ENCODE data around the gene TP53TG5. TPM values are rescaled to one million over a fixed set of nuclear protein-coding genes. Genes with fewer than 3 reads are reported as not detected.

Gene TP53TG5
- polyA plus RNA-seq, 4 donors: 0.19 to 0.84 TPM; not detected in 2

- no peak for FAIRE-seq
- Histone ChIP-seq H3K4me1 (ENCODE audit: control insufficient read depth in 3 of 3, insufficient read depth in 2 of 3, low read depth in 1 of 3, low read length in 2 of 3) (no peaks in the 10 kb centered on the region), H3K27me3 (ENCODE audit: control insufficient read depth in 3 of 3, insufficient read depth in 3 of 3, low read length in 3 of 3) (no peaks in the 10 kb centered on the region), H3K4me3 (ENCODE audit: low read depth in 1 of 3, low read length in 3 of 3) (no peak overlapping the region), H3K36me3 (ENCODE audit: control insufficient read depth in 3 of 3, insufficient read depth in 2 of 3, low read depth in 1 of 3, low read length in 3 of 3) (peaks cover 7 to 68% (median 20%) of the 10 kb centered on the region in 3 donors), H3K27ac (ENCODE audit: low read depth in 1 of 3, low read length in 2 of 3) (no peak overlapping the region), H3K9me3 (ENCODE audit: control insufficient read depth in 2 of 2, insufficient read depth in 1 of 2, low read depth in 1 of 2, low read length in 1 of 2) (no peaks in the 10 kb centered on the region)
- no peak for DNase-seq
- WGBS, 3 donors: 88 to 93% (median 93%) methylated on average over 4 of the region's 4 CpGs
These were observed 49.7 kb downstream of the TP53TG5 start for GRCh38 chr20:45328451-45328850.

- Histone ChIP-seq H3K27me3 (ENCODE audit: control insufficient read depth in 3 of 3, insufficient read depth in 3 of 3, low read length in 3 of 3) (no peaks in the 10 kb centered on the region), H3K4me1 (ENCODE audit: control insufficient read depth in 3 of 3, insufficient read depth in 2 of 3, low read depth in 1 of 3, low read length in 2 of 3) (peaks cover 0 to 7% (median 0%) of the 10 kb centered on the region in 3 donors), H3K27ac (ENCODE audit: low read depth in 1 of 3, low read length in 2 of 3) (no peak overlapping the region), H3K36me3 (ENCODE audit: control insufficient read depth in 3 of 3, insufficient read depth in 2 of 3, low read depth in 1 of 3, low read length in 3 of 3) (peaks cover 7 to 43% (median 15%) of the 10 kb centered on the region in 3 donors), H3K4me3 (ENCODE audit: low read depth in 1 of 3, low read length in 3 of 3) (no peak overlapping the region), H3K9me3 (ENCODE audit: control insufficient read depth in 2 of 2, insufficient read depth in 1 of 2, low read depth in 1 of 2, low read length in 1 of 2) (no peaks in the 10 kb centered on the region)
- FAIRE-seq (no peak), DNase-seq (no peak)
- WGBS, 3 donors: 62 to 72% (median 64%) methylated on average over 6 of the region's 6 CpGs
These were observed 52.8 kb downstream of the TP53TG5 start for GRCh38 chr20:45325371-45325770.

GRCh38 chr20:45323731-45324130 is 54.4 kb downstream of the TP53TG5 start:
- FAIRE-seq (no peak), DNase-seq (no peak)
- no peak overlapping the region for H3K27ac ChIP-seq (ENCODE audit: low read depth in 1 of 3, low read length in 2 of 3)
- peaks cover 0 to 3% (median 0%) of the 10 kb centered on the region in 3 donors for H3K27me3 ChIP-seq (ENCODE audit: control insufficient read depth in 3 of 3, insufficient read depth in 3 of 3, low read length in 3 of 3)
- H3K9me3 ChIP-seq (ENCODE audit: control insufficient read depth in 2 of 2, insufficient read depth in 1 of 2, low read depth in 1 of 2, low read length in 1 of 2): no peaks in the 10 kb centered on the region
- H3K4me1 ChIP-seq (ENCODE audit: control insufficient read depth in 3 of 3, insufficient read depth in 2 of 3, low read depth in 1 of 3, low read length in 2 of 3): peaks cover 0 to 7% (median 0%) of the 10 kb centered on the region in 3 donors
- H3K4me3 ChIP-seq (ENCODE audit: low read depth in 1 of 3, low read length in 3 of 3): no peak overlapping the region
- peaks cover 2 to 29% (median 13%) of the 10 kb centered on the region in 3 donors for H3K36me3 ChIP-seq (ENCODE audit: control insufficient read depth in 3 of 3, insufficient read depth in 2 of 3, low read depth in 1 of 3, low read length in 3 of 3)

GRCh38 chr20:45322952-45323383 is 55.2 kb downstream of the TP53TG5 start:
- no peak for FAIRE-seq
- Histone ChIP-seq H3K36me3 (ENCODE audit: control insufficient read depth in 3 of 3, insufficient read depth in 2 of 3, low read depth in 1 of 3, low read length in 3 of 3) (peaks cover 0 to 24% (median 8%) of the 10 kb centered on the region in 3 donors), H3K4me3 (ENCODE audit: low read depth in 1 of 3, low read length in 3 of 3) (no peak overlapping the region), H3K9me3 (ENCODE audit: control insufficient read depth in 2 of 2, insufficient read depth in 1 of 2, low read depth in 1 of 2, low read length in 1 of 2) (no peaks in the 10 kb centered on the region), H3K27ac (ENCODE audit: low read depth in 1 of 3, low read length in 2 of 3) (no peak overlapping the region), H3K4me1 (ENCODE audit: control insufficient read depth in 3 of 3, insufficient read depth in 2 of 3, low read depth in 1 of 3, low read length in 2 of 3) (peaks cover 0 to 7% (median 0%) of the 10 kb centered on the region in 3 donors), H3K27me3 (ENCODE audit: control insufficient read depth in 3 of 3, insufficient read depth in 3 of 3, low read length in 3 of 3) (peaks cover 0 to 10% (median 0%) of the 10 kb centered on the region in 3 donors)
- 22 to 52% (median 38%) methylated on average over 7 of the region's 7 CpGs for WGBS, 3 donors
- peak; percentile 77 for DNase-seq

Other genes with a start within 250 kb of the TP53TG5 start
- 10 to 100 TPM in 2 of 4 donors, 1 to 10 TPM in 2; 3.6 to 61.0 (median 10.5) TPM for gene PI3, start 203.4 kb downstream of the TP53TG5 start, polyA plus RNA-seq
- under 1 TPM in 1 of 4 donors, not detected in 3; 0.16 TPM for gene SEMG1, start 171.3 kb downstream of the TP53TG5 start, polyA plus RNA-seq
- not detected for gene SEMG2, start 157.0 kb downstream of the TP53TG5 start, polyA plus RNA-seq
- gene SLPI, start 123.8 kb downstream of the TP53TG5 start, polyA plus RNA-seq: 10 to 100 TPM in 3 of 4 donors, not detected in 1; 11.2 to 87.6 (median 47.7) TPM
- gene RBPJL, start 71.5 kb downstream of the TP53TG5 start, polyA plus RNA-seq: 1 to 10 TPM in 1 of 4 donors, under 1 TPM in 1, not detected in 2; 0.04 to 1.4 TPM
- gene MATN4, start 70.0 kb downstream of the TP53TG5 start, polyA plus RNA-seq: under 1 TPM in 1 of 4 donors, not detected in 3; 0.07 TPM
- gene SDC4, start 29.9 kb downstream of the TP53TG5 start, polyA plus RNA-seq: 10 to 100 TPM; 14.3 to 95.8 (median 23.5) TPM
- 10 to 100 TPM; 13.6 to 40.3 (median 26.9) TPM for gene SYS1, start 15.2 kb downstream of the TP53TG5 start, polyA plus RNA-seq
- 100 to 1,000 TPM in 2 of 4 donors, 10 to 100 TPM in 2; 46.1 to 114 (median 101) TPM for gene DBNDD2, start 30.0 kb upstream of the TP53TG5 start, polyA plus RNA-seq
- gene PIGT, start 37.8 kb upstream of the TP53TG5 start, polyA plus RNA-seq: 100 to 1,000 TPM in 1 of 4 donors, 10 to 100 TPM in 3; 49.7 to 119 (median 68.1) TPM
- 1 to 10 TPM; 1.8 to 7.8 (median 3.9) TPM for gene WFDC2, start 91.4 kb upstream of the TP53TG5 start, polyA plus RNA-seq
- gene SPINT3, start 137.3 kb upstream of the TP53TG5 start, polyA plus RNA-seq: not detected
- gene WFDC6, start 161.2 kb upstream of the TP53TG5 start, polyA plus RNA-seq: not detected
- not detected for gene EPPIN, start 169.1 kb upstream of the TP53TG5 start, polyA plus RNA-seq
- not detected for gene WFDC8, start 201.0 kb upstream of the TP53TG5 start, polyA plus RNA-seq